ENCODE results near the gene KRT74.

GRCh38 chr12:52614381-52615207 lies 41.0 kb upstream of the KRT74 start:
- TF ChIP-seq SUZ12 (IDR thresholded peaks at IDR 0.05; ENCODE audit: extremely low read depth, insufficient read depth, insufficient read length) = no peak
- TF ChIP-seq ZNF274 (IDR thresholded peaks at IDR 0.05; ENCODE audit: low read depth, low read length) = no peak
- TF ChIP-seq YY1 (IDR thresholded peaks at IDR 0.05; ENCODE audit: insufficient read depth, insufficient read length) = no peak

All from NT2/D1 (cell line).